Hematopoietic multipotent progenitor cell treated with erythropoietin and hydrocortisone succinate and interleukin-3 and kit ligand, for 4 days (in vitro differentiated cells): ENCODE results near the gene IL12B.
"Not testable (repeated sequence)": the region's sequence is repeated elsewhere in the genome, so short reads cannot be mapped to it uniquely, and the experiment has no call there.

Experiments
- DNase-seq: peaks from one replicate; pipeline ENCODE4 v3.0.0-alpha.2; 2015

The IL12B gene

DNA sequence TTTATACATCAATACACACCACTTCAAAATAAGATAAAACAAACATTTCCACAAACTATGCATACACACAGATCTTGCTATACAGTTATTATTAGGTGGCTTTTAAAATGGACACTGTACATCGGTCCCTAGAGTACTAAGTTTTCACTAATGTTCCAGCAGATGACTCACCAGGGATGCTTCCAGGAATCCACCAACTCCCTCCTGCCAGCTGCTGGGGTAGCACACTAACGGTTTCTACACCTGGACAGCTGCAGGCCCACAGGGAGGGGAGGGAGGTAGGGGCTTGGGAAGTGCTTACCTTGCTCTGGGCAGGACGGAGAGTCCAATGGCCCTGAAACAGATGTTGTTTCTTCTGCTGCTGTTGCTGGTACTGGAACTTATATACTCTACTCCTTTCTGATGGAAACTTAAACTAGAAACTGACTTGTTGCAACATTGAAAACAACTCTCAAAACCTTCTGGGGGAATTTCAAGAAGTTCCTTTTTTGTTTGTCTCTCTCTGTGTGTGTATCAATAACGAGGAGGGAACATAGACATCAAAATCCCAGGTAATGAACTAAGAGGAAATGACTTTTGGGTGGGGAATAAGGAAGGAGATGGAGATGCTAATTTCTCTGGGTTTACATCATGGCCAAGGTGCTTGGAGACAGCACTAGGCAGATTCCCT lies at the start of gene IL12B:
IL12B (minus strand) TSS at position 357 of the 670 bp plus-strand sequence. CDS start 3,705 bp downstream, outside the sequence.
- DNase-seq: no peak

GRCh38 chr5:159377653-159378052 lies 47.4 kb upstream of the IL12B start:
- no peak for DNase-seq

- DNase-seq: not testable (repeated sequence)
These were observed 37.6 kb upstream of the IL12B start for GRCh38 chr5:159367866-159368265.

GRCh38 chr5:159366776-159367175 lies 36.5 kb upstream of the IL12B start:
- DNase-seq: not testable (repeated sequence)

DNA sequence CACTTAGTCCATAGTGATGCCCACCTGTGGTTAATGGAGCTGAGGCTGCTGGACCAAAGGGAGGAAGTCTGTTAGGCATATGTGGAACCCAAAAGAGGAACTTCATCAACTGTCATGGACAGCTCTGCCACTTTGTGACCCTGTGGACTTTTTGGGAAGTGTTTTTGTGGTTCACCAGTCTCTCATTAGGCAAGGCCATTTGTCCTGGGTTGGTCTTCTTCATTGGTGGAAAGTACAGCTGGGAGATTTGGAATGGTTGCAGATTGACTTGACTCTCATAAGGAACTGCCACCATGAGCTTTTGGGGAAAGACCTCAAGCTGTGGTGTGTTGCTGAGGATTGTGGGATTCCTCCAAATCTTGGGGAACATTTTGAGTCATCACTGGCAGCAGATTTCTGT lies 31.9 kb upstream of the IL12B start:
- DNase-seq: peak; percentile 83

DNA sequence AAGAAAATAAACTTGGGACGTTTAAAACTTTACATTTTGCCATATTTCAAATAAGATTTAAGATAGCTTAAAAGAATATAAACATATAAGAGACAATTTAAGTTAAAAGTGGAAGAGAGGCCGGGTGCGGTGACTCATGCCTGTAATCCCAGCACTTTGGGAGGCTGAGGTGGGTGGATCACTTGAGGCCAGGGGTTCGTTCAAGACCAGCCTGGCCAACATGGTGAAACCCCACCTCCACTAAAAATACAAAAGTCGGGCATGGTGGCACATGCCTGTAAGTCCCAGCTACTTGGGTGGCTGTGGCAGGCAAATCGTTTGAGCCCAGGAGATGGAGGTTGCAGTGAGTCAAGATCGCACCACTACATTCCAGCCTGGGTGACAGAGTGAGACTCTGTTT lies 29.6 kb upstream of the IL12B start:
- DNase-seq: not testable (repeated sequence)

DNA sequence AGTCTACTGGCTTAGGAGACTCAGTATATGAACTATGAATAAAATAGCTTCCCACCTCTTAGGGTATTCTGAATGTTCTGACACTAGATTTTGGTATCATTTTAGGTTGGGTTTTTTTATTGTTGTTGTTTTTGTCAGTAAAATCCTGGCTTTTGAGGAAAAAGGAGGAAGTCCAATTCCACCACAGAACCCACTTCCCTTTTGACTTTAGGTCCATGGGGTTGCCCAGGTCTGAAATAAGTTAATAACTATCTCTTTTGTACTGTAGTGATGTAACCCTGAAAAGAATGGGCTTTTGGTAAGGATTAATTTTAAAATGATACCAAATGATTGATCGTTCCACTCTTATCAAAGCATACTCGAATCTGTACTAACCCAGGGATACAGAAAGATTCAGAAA lies 29.1 kb upstream of the IL12B start:
- peak; percentile 76 for DNase-seq

- no peak for DNase-seq
These were observed 23.5 kb upstream of the IL12B start for GRCh38 chr5:159353661-159354252.

DNA sequence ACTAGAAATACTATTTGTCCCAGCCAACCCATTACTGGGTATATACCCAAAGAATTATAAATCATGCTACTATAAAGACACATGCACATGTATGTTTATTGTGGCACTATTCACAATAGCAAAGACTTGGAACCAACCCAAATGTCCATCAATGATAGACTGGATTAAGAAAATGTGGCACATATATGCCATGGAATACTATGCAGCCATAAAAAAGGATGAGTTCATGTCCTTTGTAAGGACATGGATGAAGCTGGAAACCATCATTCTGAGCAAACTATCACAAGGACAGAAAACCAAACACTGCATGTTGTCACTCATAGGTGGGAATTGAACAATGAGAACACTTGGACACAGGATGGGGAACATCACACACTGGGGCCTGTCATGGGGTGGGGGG lies 20.4 kb upstream of the IL12B start:
- DNase-seq: not testable (repeated sequence)

GRCh38 chr5:159350216-159350615 lies 19.9 kb upstream of the IL12B start:
- DNase-seq: not testable (repeated sequence)

- DNase-seq: no peak
These were observed 15.6 kb upstream of the IL12B start for GRCh38 chr5:159345861-159346260.

DNA sequence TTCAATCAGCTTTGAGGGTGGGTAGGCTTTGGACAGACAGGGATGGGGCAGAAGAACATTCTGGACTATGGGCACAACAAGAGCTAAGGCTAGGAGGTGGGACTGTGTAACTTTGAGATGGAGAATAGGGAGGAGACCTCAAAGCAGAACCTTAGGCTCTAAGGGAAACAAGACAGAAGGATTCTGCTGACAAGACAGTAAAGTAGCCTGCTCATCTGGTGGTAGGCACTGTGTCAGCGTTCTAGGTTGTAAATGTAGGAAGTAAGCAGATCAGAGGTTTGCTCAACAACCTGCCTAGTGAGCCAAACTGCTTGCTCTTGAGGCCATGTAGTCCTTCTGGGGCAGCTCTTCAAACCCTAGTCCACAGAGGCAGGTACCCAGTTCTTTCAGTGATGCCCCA lies 15.0 kb upstream of the IL12B start:
- peak; percentile 23 for DNase-seq

- peak; percentile 50 for DNase-seq
These were observed 13.2 kb upstream of the IL12B start for GRCh38 chr5:159343295-159344094.

DNA sequence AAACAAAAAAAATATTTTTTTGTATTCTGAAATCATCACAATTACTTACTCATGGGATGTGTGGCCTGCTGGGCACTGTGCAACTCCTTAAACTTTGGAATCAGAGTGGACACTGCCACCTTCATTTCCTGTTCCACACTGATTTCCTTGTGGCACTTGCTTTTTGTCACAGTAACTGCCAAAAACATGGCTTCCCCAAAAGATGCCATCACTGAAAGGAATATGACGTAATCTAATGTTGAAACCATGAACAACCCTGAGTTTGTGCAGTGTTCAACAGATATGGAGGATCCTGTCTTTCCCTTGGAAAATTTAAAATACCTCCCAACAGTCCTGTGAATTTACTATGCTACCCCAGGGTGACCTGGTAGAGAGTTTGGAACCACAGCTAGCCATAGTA lies 12.6 kb upstream of the IL12B start:
- peak; percentile 37 for DNase-seq

DNA sequence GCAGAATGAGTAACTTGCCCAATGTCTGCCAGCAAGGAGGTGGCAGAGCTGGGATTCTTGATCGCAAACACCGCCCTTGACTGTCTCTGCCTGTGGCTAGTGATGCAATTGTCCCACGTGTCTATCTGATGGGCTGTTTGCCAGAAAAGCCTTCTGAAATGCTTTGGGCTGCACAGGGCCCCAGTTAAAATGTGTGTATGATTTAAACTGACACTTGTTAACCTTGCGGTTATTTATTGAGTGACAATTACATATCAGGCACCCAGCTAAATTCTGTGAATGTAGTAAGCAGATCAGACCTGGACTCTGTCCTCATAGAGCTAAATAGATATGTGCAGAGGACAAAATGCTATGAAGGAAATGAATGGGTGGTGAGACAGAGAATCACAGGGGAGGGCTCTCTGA lies 11.6 kb upstream of the IL12B start:
- DNase-seq: peak; percentile 96

- no peak for DNase-seq
These were observed 10.9 kb upstream of the IL12B start for GRCh38 chr5:159341145-159341544.

- DNase-seq: no peak
These were observed 10.2 kb upstream of the IL12B start for GRCh38 chr5:159340511-159340910.

- no peak for DNase-seq
These were observed 9.2 kb upstream of the IL12B start for GRCh38 chr5:159339460-159339859.

- DNase-seq: no peak
These were observed 7.8 kb upstream of the IL12B start for GRCh38 chr5:159338118-159338517.

GRCh38 chr5:159337016-159337955 lies 7.0 kb upstream of the IL12B start:
- DNase-seq: peak; percentile 87

DNA sequence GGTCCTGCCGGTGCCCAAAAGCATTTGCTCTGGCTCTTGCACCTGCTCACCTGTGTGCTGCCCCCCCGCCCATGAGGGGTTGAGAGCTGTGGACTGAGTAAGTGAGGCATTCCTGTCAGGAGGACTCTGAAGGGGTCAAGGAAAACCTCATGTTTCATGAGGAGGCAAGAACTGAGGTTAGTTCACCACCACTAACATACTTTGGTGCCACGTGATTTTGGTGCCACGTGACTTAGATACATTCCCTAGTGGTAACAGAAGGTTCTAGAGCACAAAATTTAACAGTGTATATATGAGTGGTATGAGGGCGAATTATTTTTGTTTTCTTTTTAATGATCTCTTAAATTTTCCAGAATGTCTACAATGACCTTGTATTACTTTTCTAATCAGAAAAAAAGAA lies 6.3 kb upstream of the IL12B start:
- DNase-seq: no peak

DNA sequence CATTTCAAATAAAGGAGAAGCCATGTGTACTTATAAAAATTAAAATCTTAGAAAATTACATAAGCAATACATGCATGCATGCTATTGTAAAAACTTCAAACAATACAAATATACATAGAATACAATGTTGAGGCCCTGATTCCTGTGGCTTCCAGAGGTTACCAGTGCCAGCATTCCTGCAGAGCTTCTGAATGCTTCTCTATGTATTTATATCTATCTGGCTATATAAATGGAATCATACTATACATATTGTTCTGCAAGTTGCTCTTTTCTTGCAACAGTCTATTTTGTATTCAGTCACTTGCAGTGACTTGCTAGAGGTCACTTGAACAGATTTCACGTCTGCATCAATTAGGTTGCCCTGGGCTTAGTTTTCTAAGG lies 3.2 kb upstream of the IL12B start:
- DNase-seq: no peak
